Measurements from ENCODE around the gene RBPJ.

GRCh38 chr4:26397086-26397485, 76.3 kb downstream of the RBPJ start:
- TF ChIP-seq CTCF (IDR thresholded peaks at IDR 0.05) (no peak), NFIC (IDR thresholded peaks at IDR 0.05; ENCODE audit: borderline replicate concordance) (no peak), GABPA (IDR thresholded peaks at IDR 0.05; ENCODE audit: low read depth) (no peak), USF1 (IDR thresholded peaks at IDR 0.05; ENCODE audit: borderline replicate concordance, low read depth) (no peak), PBX3 (IDR thresholded peaks at IDR 0.05) (no peak), MAX (IDR thresholded peaks at IDR 0.05; ENCODE audit: low read depth) (no peak), USF2 (IDR thresholded peaks at IDR 0.05; ENCODE audit: borderline replicate concordance, low read depth, low read length) (no peak), RAD21 (IDR thresholded peaks at IDR 0.05; ENCODE audit: low read length) (no peak), MXI1 (IDR thresholded peaks at IDR 0.05; ENCODE audit: low read depth, low read length) (no peak), POLR2AphosphoS5 (IDR thresholded peaks at IDR 0.05; ENCODE audit: low read depth, low read length) (no peak), RCOR1 (IDR thresholded peaks at IDR 0.05; ENCODE audit: low read length) (no peak), YY1 (IDR thresholded peaks at IDR 0.05; ENCODE audit: low read depth) (no peak), RXRA (IDR thresholded peaks at IDR 0.05; ENCODE audit: borderline replicate concordance, low read depth) (no peak)
